Activated CD4-positive, alpha-beta T cell treated with anti-CD3 and anti-CD28 coated beads, Interleukin-2, amount 10 ng/mL, durations not matched to agents 24 days and 14 days (primary cell): ENCODE results near the gene USH2A. TPM values are rescaled to one million over a fixed set of nuclear protein-coding genes. Genes with fewer than 3 reads are reported as not detected.

ENCODE experiments used
- DNase-seq: peaks from one replicate; pipeline ENCODE4 v3.0.0; 2022
- H3K27ac Mint-ChIP-seq: one replicate; pipeline ENCODE4 v1.8.0; 2022; ENCODE audit warnings: mild to moderate bottlenecking, mixed read lengths
- H3K27me3 Mint-ChIP-seq: one replicate; pipeline ENCODE4 v1.8.0; 2022; ENCODE audit warnings: mixed read lengths
- H3K36me3 Mint-ChIP-seq: one replicate; pipeline ENCODE4 v1.8.0; 2022; ENCODE audit warnings: low read depth, mild to moderate bottlenecking, mixed read lengths
- H3K4me1 Mint-ChIP-seq: one replicate; pipeline ENCODE4 v1.8.0; 2021; ENCODE audit warnings: mixed read lengths
- H3K4me3 Mint-ChIP-seq: one replicate; pipeline ENCODE4 v1.8.0; 2022; ENCODE audit warnings: mild to moderate bottlenecking, moderate library complexity, mixed read lengths
- H3K9me3 Mint-ChIP-seq: one replicate; pipeline ENCODE4 v1.8.0; 2021; ENCODE audit warnings: mixed read lengths
- intact Hi-C: fragments of 100-400 bp; cut with micrococcal nuclease; formaldehyde crosslinking; loops from one replicate; pipeline ENCODE4 v1.15.1; 2023
- total RNA-seq: library from RNA; stranded (reverse); gene quantifications from 2 replicates; pipeline ENCODE4 v1.2.3, GENCODE V29; 2022

Gene USH2A
- total RNA-seq, 1 donor from 2014 or later = not detected

GRCh38 chr1:216290074-216290473, 133.2 kb downstream of the USH2A start:
- Mint-ChIP-seq H3K27ac (no peak overlapping the region), H3K27me3 (no peaks in the 10 kb centered on the region), H3K4me3 (no peak overlapping the region), H3K36me3 (no peaks in the 10 kb centered on the region), H3K4me1 (no peaks in the 10 kb centered on the region), H3K9me3 (no peaks in the 10 kb centered on the region)
- no peak for DNase-seq
- intact Hi-C loops = no loop called here

- H3K27me3 Mint-ChIP-seq = no peaks in the 10 kb centered on the region
- intact Hi-C loops = no loop called here
- H3K4me1 Mint-ChIP-seq = no peaks in the 10 kb centered on the region
- peaks cover 11% of the 10 kb centered on the region for H3K9me3 Mint-ChIP-seq
- H3K27ac Mint-ChIP-seq = no peak overlapping the region
- no peak overlapping the region for H3K4me3 Mint-ChIP-seq
- no peaks in the 10 kb centered on the region for H3K36me3 Mint-ChIP-seq
- no peak for DNase-seq
Measured at GRCh38 chr1:216285052-216285451, 138.2 kb downstream of the USH2A start.

DNA sequence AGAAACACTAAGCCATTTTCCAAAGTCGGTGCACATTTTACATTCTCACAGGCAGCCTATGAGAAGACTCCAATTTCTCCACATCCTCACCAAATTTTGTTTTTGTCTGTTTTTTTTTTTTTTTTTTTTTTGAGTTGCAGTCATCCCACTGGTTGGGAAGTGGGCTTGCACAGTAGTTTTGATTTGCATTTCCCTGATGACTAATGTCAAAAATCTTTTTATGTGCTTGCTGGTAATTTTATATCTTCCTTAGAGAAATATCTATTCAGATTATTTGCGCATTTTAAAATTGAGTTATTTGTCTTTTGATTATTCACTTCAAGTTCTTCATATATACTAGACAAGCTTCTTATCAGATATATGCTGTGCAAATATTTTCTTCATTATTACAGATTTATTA, 141.5 kb downstream of the USH2A start:
- intact Hi-C loops = no loop called here
- no peak for DNase-seq
- Mint-ChIP-seq H3K9me3 (peaks cover 11% of the 10 kb centered on the region), H3K27ac (no peak overlapping the region), H3K27me3 (no peaks in the 10 kb centered on the region), H3K36me3 (no peaks in the 10 kb centered on the region), H3K4me1 (no peaks in the 10 kb centered on the region), H3K4me3 (no peak overlapping the region)

DNA sequence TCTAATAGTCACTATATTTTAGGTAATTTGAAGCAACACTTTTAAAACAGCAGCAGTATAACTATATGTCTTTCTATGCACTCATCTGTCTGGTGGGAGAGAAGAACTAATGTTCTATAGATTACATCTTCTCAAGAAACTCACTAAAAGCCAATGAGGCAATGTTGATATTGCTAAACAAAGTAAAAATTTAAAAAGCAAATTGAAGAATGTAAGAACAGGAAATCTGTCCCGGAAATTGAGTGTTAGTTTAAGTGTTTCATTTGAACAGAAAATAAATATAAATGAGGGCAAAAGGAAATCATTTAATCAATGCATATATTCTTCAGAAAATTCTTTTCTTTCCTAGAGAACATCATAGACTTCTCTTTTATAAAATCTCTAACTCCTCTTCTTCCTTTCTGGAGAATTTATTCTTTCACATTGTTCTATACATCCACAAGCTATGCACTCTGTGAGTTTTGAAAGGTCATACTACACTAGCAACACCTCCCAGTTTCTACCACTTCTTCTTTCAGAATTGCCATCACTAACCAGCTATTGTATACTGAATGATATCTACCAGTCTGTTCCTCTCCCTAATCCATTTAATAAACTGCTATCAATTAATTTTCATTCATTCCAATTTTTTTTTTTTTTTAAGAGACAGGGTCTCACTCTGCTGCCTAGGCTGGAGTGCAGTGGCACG, 153.0 kb downstream of the USH2A start:
- H3K27ac Mint-ChIP-seq = no peak overlapping the region
- no peaks in the 10 kb centered on the region for H3K27me3 Mint-ChIP-seq
- no peak for DNase-seq
- intact Hi-C loops = no loop called here
- H3K36me3 Mint-ChIP-seq = no peaks in the 10 kb centered on the region
- no peak overlapping the region for H3K4me3 Mint-ChIP-seq
- H3K9me3 Mint-ChIP-seq = no peaks in the 10 kb centered on the region
- no peaks in the 10 kb centered on the region for H3K4me1 Mint-ChIP-seq

DNA sequence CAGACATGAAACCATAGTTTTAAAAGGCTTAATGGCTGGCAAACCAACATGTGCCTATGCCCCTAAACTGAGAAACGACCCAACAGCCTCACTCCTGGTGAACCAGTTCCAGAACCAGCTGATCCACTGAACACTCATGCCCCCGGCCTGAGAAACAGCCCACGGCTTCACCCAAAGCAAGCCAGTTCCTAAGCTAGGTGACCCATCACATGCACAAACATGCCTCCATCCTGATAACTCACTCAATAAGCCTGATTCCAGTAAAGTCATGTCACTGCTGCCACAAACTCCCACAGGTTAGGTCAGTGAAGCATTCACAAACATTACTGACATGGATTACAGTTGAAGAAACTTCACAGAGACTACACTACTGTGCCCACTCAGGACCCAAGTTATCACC, 161.6 kb downstream of the USH2A start:
- H3K4me3 Mint-ChIP-seq = no peak overlapping the region
- no peaks in the 10 kb centered on the region for H3K27me3 Mint-ChIP-seq
- no peaks in the 10 kb centered on the region for H3K4me1 Mint-ChIP-seq
- H3K27ac Mint-ChIP-seq = no peak overlapping the region
- no peak for DNase-seq
- intact Hi-C loops = no loop called here
- no peaks in the 10 kb centered on the region for H3K36me3 Mint-ChIP-seq
- H3K9me3 Mint-ChIP-seq = peaks cover 4% of the 10 kb centered on the region

DNA sequence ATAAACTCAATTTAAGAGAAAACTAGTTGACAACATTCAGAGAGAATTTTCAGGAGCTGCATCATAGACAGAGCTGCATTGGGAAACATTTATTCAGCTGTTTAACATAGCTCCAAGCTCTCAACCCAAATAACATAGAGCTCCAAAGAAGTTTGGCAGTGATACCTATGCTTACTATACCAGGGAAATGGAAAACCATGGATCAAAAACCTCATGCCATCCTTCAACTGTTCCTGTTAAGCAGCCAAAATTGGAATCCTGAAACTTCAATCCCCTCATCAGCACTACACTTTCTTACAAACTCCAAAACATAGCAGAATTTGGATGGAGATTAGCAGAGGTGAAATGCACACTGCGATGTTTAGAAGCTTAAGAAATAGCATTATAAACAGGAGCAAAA, 164.4 kb downstream of the USH2A start:
- H3K4me1 Mint-ChIP-seq = no peaks in the 10 kb centered on the region
- DNase-seq = no peak
- intact Hi-C loops = no loop called here

DNA sequence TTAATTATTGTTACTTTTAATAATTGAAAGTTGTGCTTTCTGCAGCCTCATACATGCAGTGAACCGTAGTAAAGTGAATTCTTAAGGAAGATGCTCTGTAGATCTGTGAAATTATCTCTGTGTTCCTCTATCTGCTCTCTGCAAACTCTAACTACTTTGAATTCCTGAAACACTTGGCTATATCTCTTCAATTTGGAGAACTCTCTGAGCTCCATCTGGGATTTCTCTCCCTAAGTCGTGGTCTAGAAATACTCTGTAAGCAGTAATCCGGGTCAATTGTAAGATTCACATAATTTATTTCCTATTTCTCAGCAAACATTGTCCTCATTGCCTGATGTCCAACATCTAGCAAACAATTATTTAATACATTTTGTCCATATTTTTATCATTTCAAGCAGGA, 164.9 kb downstream of the USH2A start:
- Mint-ChIP-seq H3K4me1 (no peaks in the 10 kb centered on the region), H3K36me3 (no peaks in the 10 kb centered on the region), H3K27ac (no peak overlapping the region), H3K9me3 (no peaks in the 10 kb centered on the region), H3K4me3 (no peak overlapping the region), H3K27me3 (no peaks in the 10 kb centered on the region)
- no peak for DNase-seq
- intact Hi-C loops = no loop called here

More for the DNA sequence above, 164.4 kb downstream of the USH2A start:
- H3K9me3 Mint-ChIP-seq = no peaks in the 10 kb centered on the region
- H3K36me3 Mint-ChIP-seq = no peaks in the 10 kb centered on the region
- no peak overlapping the region for H3K4me3 Mint-ChIP-seq
- no peak overlapping the region for H3K27ac Mint-ChIP-seq
- H3K27me3 Mint-ChIP-seq = no peaks in the 10 kb centered on the region

DNA sequence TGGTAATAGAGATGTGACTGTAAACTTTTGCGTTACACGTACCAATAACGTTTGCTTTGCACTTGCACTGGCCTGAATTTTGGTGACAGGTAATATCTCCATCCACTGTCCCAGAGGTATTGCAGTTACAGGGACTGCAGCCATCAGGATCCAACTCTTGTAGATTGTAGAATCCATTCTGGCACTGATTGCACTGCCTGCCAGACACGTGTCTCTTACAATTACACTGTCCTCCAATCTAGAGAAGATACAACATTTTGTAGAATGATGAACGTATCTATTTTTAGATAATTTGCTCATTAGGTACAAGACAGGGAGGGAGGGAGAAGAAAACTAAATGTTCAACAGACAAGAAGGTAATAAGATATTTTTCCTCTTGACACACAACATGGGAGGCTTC, 172.4 kb downstream of the USH2A start:
- H3K4me1 Mint-ChIP-seq = no peaks in the 10 kb centered on the region
- DNase-seq = no peak
- no peak overlapping the region for H3K4me3 Mint-ChIP-seq
- H3K9me3 Mint-ChIP-seq = no peaks in the 10 kb centered on the region
- H3K27me3 Mint-ChIP-seq = no peaks in the 10 kb centered on the region
- no peaks in the 10 kb centered on the region for H3K36me3 Mint-ChIP-seq
- H3K27ac Mint-ChIP-seq = no peak overlapping the region
- intact Hi-C loops = no loop called here

- intact Hi-C loops = no loop called here
- no peaks in the 10 kb centered on the region for H3K36me3 Mint-ChIP-seq
- H3K27me3 Mint-ChIP-seq = no peaks in the 10 kb centered on the region
- H3K27ac Mint-ChIP-seq = no peak overlapping the region
- DNase-seq = no peak
- no peaks in the 10 kb centered on the region for H3K4me1 Mint-ChIP-seq
- H3K9me3 Mint-ChIP-seq = no peaks in the 10 kb centered on the region
- no peak overlapping the region for H3K4me3 Mint-ChIP-seq
Measured at GRCh38 chr1:216248628-216249027, 174.6 kb downstream of the USH2A start.

DNA sequence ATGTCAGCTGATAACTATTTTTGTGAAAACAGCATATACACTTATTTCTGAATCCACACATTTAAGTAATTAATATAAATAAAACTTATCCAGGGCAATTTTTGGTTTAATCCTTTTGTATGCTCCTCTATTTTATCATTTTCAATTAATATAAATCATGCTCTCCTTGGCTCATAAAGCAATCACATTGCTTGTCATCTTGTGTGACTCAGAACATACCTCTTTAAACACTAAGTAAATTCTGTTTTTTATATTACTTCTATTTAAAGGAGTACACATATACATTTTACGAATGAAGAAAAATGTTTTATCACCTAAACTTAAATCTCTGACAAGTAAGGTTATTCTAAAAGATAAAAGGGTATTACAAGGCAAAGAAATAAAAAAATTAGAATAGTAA, 175.3 kb downstream of the USH2A start:
- intact Hi-C loops = no loop called here
- Mint-ChIP-seq H3K9me3 (no peaks in the 10 kb centered on the region), H3K36me3 (no peaks in the 10 kb centered on the region), H3K4me1 (no peaks in the 10 kb centered on the region), H3K27me3 (no peaks in the 10 kb centered on the region), H3K4me3 (no peak overlapping the region), H3K27ac (no peak overlapping the region)
- no peak for DNase-seq

DNA sequence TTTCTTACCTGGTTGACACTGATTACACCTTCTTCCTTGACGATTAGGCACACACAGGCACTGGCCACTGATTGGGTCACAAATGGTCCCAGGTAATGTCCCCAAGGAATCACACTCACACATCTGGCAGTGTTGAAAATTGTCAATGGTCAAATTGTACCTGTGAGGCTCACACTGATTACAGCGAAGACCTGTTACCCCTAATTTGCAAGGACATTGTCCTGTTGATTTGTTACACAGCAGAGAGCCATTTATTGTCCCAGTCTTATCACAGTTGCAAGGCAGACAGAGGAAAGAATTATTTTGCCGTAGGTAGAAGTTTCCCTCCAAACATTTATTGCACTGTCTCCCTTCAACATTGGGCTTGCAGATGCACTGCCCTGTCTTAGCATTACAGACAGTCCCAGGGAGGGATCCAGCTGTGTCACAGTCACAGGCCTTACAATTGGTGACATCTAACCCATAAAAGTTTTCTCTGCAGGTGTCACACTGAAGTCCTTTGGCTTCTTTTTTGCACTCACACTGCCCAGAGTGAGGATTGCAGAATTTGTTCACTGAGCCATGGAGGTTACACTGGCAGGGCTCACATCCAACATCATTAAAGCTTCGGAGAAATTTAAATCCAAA, 176.6 kb downstream of the USH2A start:
- intact Hi-C loops = no loop called here
- no peaks in the 10 kb centered on the region for H3K27me3 Mint-ChIP-seq

DNA sequence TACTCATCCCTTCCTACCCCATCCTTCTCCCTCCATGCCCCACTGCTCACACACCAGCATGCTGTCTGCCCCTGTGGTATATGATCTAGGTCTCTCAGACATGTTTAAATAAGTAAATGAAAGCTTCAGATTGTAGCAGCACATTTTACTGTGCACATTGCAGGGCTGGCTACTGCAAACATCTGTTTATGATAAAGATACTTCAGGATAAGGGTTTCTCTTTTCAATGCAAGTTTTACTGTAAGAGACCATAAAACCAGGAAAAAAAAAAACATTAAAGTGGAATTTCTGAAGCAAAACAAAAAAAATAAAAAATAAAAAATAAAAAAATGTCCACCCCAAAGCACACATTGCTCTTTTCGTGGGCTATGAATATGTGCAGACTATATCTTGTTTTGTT, 184.4 kb downstream of the USH2A start:
- no peaks in the 10 kb centered on the region for H3K36me3 Mint-ChIP-seq

More for the DNA sequence above, 176.6 kb downstream of the USH2A start:
- H3K9me3 Mint-ChIP-seq = no peaks in the 10 kb centered on the region
- no peak for DNase-seq
- no peak overlapping the region for H3K27ac Mint-ChIP-seq
- no peak overlapping the region for H3K4me3 Mint-ChIP-seq
- H3K4me1 Mint-ChIP-seq = no peaks in the 10 kb centered on the region
- H3K36me3 Mint-ChIP-seq = no peaks in the 10 kb centered on the region

GRCh38 chr1:216237927-216238542, 185.2 kb downstream of the USH2A start:
- intact Hi-C loops = no loop called here
- H3K27me3 Mint-ChIP-seq = no peaks in the 10 kb centered on the region
- no peak for DNase-seq

More for the DNA sequence above, 184.4 kb downstream of the USH2A start:
- no peaks in the 10 kb centered on the region for H3K9me3 Mint-ChIP-seq
- intact Hi-C loops = no loop called here
- H3K27me3 Mint-ChIP-seq = no peaks in the 10 kb centered on the region
- no peak overlapping the region for H3K4me3 Mint-ChIP-seq
- no peak for DNase-seq
- H3K27ac Mint-ChIP-seq = no peak overlapping the region
- H3K4me1 Mint-ChIP-seq = no peaks in the 10 kb centered on the region

GRCh38 chr1:216224233-216224632, 199.0 kb downstream of the USH2A start:
- Mint-ChIP-seq H3K27me3 (no peaks in the 10 kb centered on the region), H3K36me3 (no peaks in the 10 kb centered on the region), H3K27ac (no peak overlapping the region), H3K4me3 (no peak overlapping the region), H3K4me1 (peaks cover 4% of the 10 kb centered on the region), H3K9me3 (no peaks in the 10 kb centered on the region)
- no peak for DNase-seq
- intact Hi-C loops = loop anchor here (5.0 kb wide), 1 partner anchor 512 kb away; no protein-coding TSS in a partner anchor

More at GRCh38 chr1:216237927-216238542, 185.2 kb downstream of the USH2A start:
- Mint-ChIP-seq H3K4me3 (no peak overlapping the region), H3K4me1 (no peaks in the 10 kb centered on the region), H3K9me3 (no peaks in the 10 kb centered on the region), H3K36me3 (no peaks in the 10 kb centered on the region), H3K27ac (no peak overlapping the region)
